CD4-positive, alpha-beta memory T cell (primary cell): ENCODE data around the gene DERL2. TPM values are rescaled to one million over a fixed set of nuclear protein-coding genes. Genes with fewer than 3 reads are reported as not detected.

Experiments used
- CTCF ChIA-PET: fragments of 350-600 bp; sonication (Branson Sonifier 250); formaldehyde crosslinking; loops from one replicate; lab custom pipeline; 2021; ENCODE audit warnings: inconsistent platforms; ENCODE audit not compliant: partially characterized antibody; lab: Charles Lee
- POLR2A ChIA-PET: fragments of 350-600 bp; sonication (Branson Sonifier 250); formaldehyde crosslinking; loops from one replicate; lab custom pipeline; 2021; ENCODE audit not compliant: partially characterized antibody; lab: Charles Lee
- DNase-seq, 5 donors: peaks; one replicate each; pipeline versions ENCODE4 v3.0.0 to v3.0.0-alpha.2; 2020 to 2022; ENCODE audit warnings: mixed read lengths in 1 of 5
- H3K27ac ChIP-seq: one replicate; pipeline ENCODE4 v1.7.0; 2013; ENCODE audit warnings: low read depth, low read length
- H3K27me3 ChIP-seq: 2 replicates; pipeline ENCODE4 v1.7.0; 2013; ENCODE audit warnings: mild to moderate bottlenecking, low read length, moderate library complexity; ENCODE audit not compliant: insufficient read depth
- H3K36me3 ChIP-seq: 2 replicates; pipeline ENCODE4 v1.7.0; 2013; ENCODE audit warnings: mild to moderate bottlenecking, low read length, moderate library complexity; ENCODE audit not compliant: insufficient read depth
- H3K4me1 ChIP-seq: 2 replicates; pipeline ENCODE4 v1.7.0; 2013; ENCODE audit warnings: mild to moderate bottlenecking, low read length, moderate library complexity; ENCODE audit not compliant: insufficient read depth
- H3K4me3 ChIP-seq, 2 donors: one replicate each; pipeline ENCODE4 v1.7.0; 2013; ENCODE audit warnings: low read length in 2 of 2, mild to moderate bottlenecking in 1 of 2
- H3K9me3 ChIP-seq, 2 donors: one replicate each; pipeline ENCODE4 v1.7.0; 2013; ENCODE audit warnings: low read length in 2 of 2, control low read depth in 1 of 2; ENCODE audit not compliant: control insufficient read depth in 1 of 2
- H3K27ac Mint-ChIP-seq, 7 donors: one replicate each; pipeline ENCODE4 v1.8.0; 2020 to 2021; ENCODE audit warnings: mixed read lengths in 7 of 7, mild to moderate bottlenecking in 6 of 7, inconsistent platforms in 3 of 7, moderate library complexity in 3 of 7
- H3K27me3 Mint-ChIP-seq, 2 donors: one replicate each; pipeline ENCODE4 v1.8.0; 2020 to 2021; ENCODE audit warnings: mixed read lengths in 2 of 2
- H3K36me3 Mint-ChIP-seq, 2 donors: one replicate each; pipeline ENCODE4 v1.8.0; 2020 to 2021; ENCODE audit warnings: mixed read lengths in 2 of 2, inconsistent platforms in 1 of 2, mild to moderate bottlenecking in 1 of 2
- H3K4me1 Mint-ChIP-seq, 4 donors: one replicate each; pipeline ENCODE4 v1.8.0; 2020 to 2021; ENCODE audit warnings: mixed read lengths in 4 of 4, mild to moderate bottlenecking in 1 of 4
- H3K4me3 Mint-ChIP-seq, 8 donors: one replicate each; pipeline ENCODE4 v1.8.0; 2020 to 2021; ENCODE audit warnings: mixed read lengths in 8 of 8, mild to moderate bottlenecking in 7 of 8, moderate library complexity in 6 of 8, inconsistent platforms in 3 of 8
- H3K9me3 Mint-ChIP-seq, 8 donors: one replicate each; pipeline ENCODE4 v1.8.0; 2020 to 2021; ENCODE audit warnings: mixed read lengths in 8 of 8, mild to moderate bottlenecking in 5 of 8, inconsistent platforms in 3 of 8, moderate library complexity in 1 of 8
- intact Hi-C: fragments of 100-400 bp; cut with micrococcal nuclease; formaldehyde crosslinking; loops from one replicate; pipeline ENCODE4 v1.15.1; 2023
- polyA plus RNA-seq, 2 donors: library from polyadenylated mRNA; unstranded; fragments of 300-500 nt; fragmentation: Illumina TruSeq; gene quantifications; one replicate each; pipeline ENCODE4 v1.2.3, GENCODE V29; 2021
- total RNA-seq, 2 experiments: library from RNA; stranded (reverse); gene quantifications; one replicate each; pipeline ENCODE4 v1.2.3, GENCODE V29; 2021

The DERL2 gene
- total and polyA plus RNA-seq, 4 experiments from 2014 or later = 66.2 to 95.9 (median 85.6) TPM

DNA sequence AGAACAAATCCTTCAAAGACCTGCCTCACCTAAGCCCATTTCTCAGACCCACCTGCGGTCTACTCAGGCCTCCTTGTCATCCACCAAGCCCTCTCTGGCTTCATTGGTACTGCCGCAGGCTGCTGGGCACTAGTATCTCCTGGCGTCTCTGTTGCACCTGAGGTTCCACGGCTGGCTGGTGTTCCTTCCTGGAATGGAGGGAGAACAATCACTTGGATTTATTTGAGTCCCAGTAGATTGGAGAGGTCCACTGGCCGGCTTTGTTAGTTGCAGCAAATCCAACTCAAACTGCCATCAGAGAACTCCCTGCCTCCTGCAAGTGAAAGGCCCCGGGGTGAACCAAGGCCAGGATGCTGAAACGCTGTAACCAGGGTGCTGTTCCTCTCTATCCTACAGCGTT is 15.7 kb upstream of the DERL2 start:
- Histone ChIP-seq H3K27me3 (no peaks in the 10 kb centered on the region), H3K9me3 (no peaks in the 10 kb centered on the region), H3K4me3 (no peak overlapping the region), H3K36me3 (peaks cover 4% of the 10 kb centered on the region), H3K27ac (peak overlapping the region; percentile 55), H3K4me1 (peaks cover 12% of the 10 kb centered on the region)
- POLR2A ChIA-PET = interaction anchor here (1.4 to 3.1 kb wide), 4 partner anchors 10 to 1865 kb away, joined by 4 to 50 read pairs (median 8); partner anchors contain the start of genes CTNS, DERL2, MIS12 and SHPK
- no peak for DNase-seq
- Mint-ChIP-seq H3K4me1 (peaks cover 10 to 30% (median 20%) of the 10 kb centered on the region in 4 donors), H3K27ac (peak overlapping the region; percentile 73 to 91 (median 85)), H3K9me3 (peaks cover 0 to 4% (median 0%) of the 10 kb centered on the region in 8 donors), H3K27me3 (no peaks in the 10 kb centered on the region), H3K36me3 (peaks cover 19 to 28% of the 10 kb centered on the region in 2 donors), H3K4me3 (peak overlapping the region; percentile 43 to 89 (median 71))
- intact Hi-C loops = loop anchor here (1.0 kb wide), 1 partner anchor 15 kb away; the partner anchor contains the start of genes DERL2 and MIS12
- CTCF ChIA-PET = interaction anchor here (0.8 kb wide), 1 partner anchor 21 kb away, joined by 3 read pairs; no protein-coding TSS in a partner anchor

GRCh38 chr17:5500589-5501391 is 14.8 kb upstream of the DERL2 start:
- no peaks in the 10 kb centered on the region for H3K27me3 Mint-ChIP-seq
- H3K27me3 ChIP-seq = no peaks in the 10 kb centered on the region
- H3K36me3 Mint-ChIP-seq = peaks cover 14 to 25% of the 10 kb centered on the region in 2 donors
- peak overlapping the region; percentile 87 to 98 (median 94) for H3K4me3 Mint-ChIP-seq
- peak; percentile 74 to 89 (median 80) for DNase-seq
- no peaks in the 10 kb centered on the region for H3K9me3 ChIP-seq
- peak overlapping the region in 1 of 2 donors; percentile 55 for H3K4me3 ChIP-seq
- peaks cover 10 to 30% (median 20%) of the 10 kb centered on the region in 4 donors for H3K4me1 Mint-ChIP-seq
- H3K4me1 ChIP-seq = peaks cover 12% of the 10 kb centered on the region
- POLR2A ChIA-PET = interaction anchor here (0.6 to 3.1 kb wide), 8 partner anchors 9 to 1864 kb away, joined by 3 to 50 read pairs (median 4); partner anchors contain the start of genes CTNS, DERL2, MIS12 and NLRP1
- peak overlapping the region; percentile 55 for H3K27ac ChIP-seq
- CTCF ChIA-PET = interaction anchor here (0.8 kb wide), 1 partner anchor 20 kb away, joined by 3 read pairs; no protein-coding TSS in a partner anchor
- peaks cover 4% of the 10 kb centered on the region for H3K36me3 ChIP-seq
- peak overlapping the region; percentile 77 to 97 (median 95) for H3K27ac Mint-ChIP-seq
- intact Hi-C loops = loop anchor here (1.0 kb wide), 1 partner anchor 14 kb away; the partner anchor contains the start of genes DERL2 and MIS12
- H3K9me3 Mint-ChIP-seq = peaks cover 0 to 4% (median 0%) of the 10 kb centered on the region in 8 donors

- no peaks in the 10 kb centered on the region for H3K9me3 ChIP-seq
- H3K9me3 Mint-ChIP-seq = peaks cover 0 to 4% (median 0%) of the 10 kb centered on the region in 8 donors
- H3K36me3 ChIP-seq = peaks cover 4% of the 10 kb centered on the region
- H3K4me3 ChIP-seq = peak overlapping the region in 1 of 2 donors; percentile 55
- no peaks in the 10 kb centered on the region for H3K27me3 Mint-ChIP-seq
- H3K27me3 ChIP-seq = no peaks in the 10 kb centered on the region
- peak overlapping the region; percentile 87 to 98 (median 94) for H3K4me3 Mint-ChIP-seq
- intact Hi-C loops = no loop called here
- H3K4me1 ChIP-seq = peaks cover 12% of the 10 kb centered on the region
- peak in 1 of 5 donors; percentile 23 for DNase-seq
- ChIA-PET POLR2A (interaction anchor here (0.5 to 3.1 kb wide), 7 partner anchors 8 to 93 kb away, joined by 3 to 50 read pairs (median 4); partner anchors contain the start of genes DERL2, MIS12, NUP88 and RPAIN), CTCF (no interaction called here)
- H3K27ac ChIP-seq = peak overlapping the region; percentile 55
- H3K27ac Mint-ChIP-seq = peak overlapping the region; percentile 77 to 97 (median 95)
- H3K36me3 Mint-ChIP-seq = peaks cover 11 to 20% of the 10 kb centered on the region in 2 donors
- H3K4me1 Mint-ChIP-seq = peaks cover 10 to 30% (median 20%) of the 10 kb centered on the region in 4 donors
Observed at GRCh38 chr17:5500247-5500588, 14.2 kb upstream of the DERL2 start.

DNA sequence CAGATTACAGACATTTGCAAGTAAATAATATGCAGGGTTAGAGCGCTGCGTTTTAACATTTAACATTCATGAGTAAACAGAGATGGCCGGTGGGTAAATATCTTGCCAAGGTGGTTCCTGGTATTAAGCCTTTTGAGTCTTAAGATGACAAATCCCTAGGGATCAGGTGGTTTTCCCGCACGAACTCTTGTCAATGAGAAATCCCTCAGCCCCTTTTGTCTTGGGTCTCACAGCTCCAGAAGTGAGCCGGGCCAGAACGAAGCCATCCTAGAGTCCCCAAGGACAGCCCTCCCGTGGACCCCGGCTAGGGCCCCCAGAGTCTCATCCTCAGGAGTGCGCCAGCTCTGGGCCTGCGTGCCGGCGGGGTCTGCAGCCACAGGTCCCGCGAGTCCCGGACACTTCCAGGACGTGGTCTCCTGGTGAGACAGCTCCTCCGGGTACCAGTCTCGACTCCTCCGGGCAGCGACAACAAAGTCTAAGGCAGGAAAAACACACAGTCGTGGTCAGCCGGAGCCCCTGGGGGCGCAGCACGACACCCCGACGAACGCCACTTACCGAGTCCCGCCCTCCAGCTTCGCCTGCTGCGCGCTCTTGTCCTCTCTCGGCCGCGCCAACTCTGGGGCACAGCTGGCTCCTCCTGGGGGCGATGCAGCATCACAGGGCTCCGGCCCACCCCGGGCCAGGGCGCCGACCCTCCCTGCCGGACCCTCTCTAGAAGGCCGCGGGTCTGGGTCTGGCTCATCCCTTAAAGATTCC is 13.7 kb upstream of the DERL2 start:
- H3K27me3 Mint-ChIP-seq = no peaks in the 10 kb centered on the region
- intact Hi-C loops = no loop called here
- Histone ChIP-seq H3K36me3 (peaks cover 4% of the 10 kb centered on the region), H3K9me3 (no peaks in the 10 kb centered on the region), H3K4me3 (peak overlapping the region in 1 of 2 donors; percentile 55), H3K4me1 (peaks cover 12% of the 10 kb centered on the region), H3K27ac (peak overlapping the region; percentile 55), H3K27me3 (no peaks in the 10 kb centered on the region)
- H3K36me3 Mint-ChIP-seq = peaks cover 11 to 20% of the 10 kb centered on the region in 2 donors
- DNase-seq = no peak
- peaks cover 0 to 2% (median 0%) of the 10 kb centered on the region in 8 donors for H3K9me3 Mint-ChIP-seq
- H3K4me1 Mint-ChIP-seq = peaks cover 10 to 30% (median 20%) of the 10 kb centered on the region in 4 donors
- ChIA-PET CTCF (no interaction called here), POLR2A (interaction anchor here (0.5 to 3.1 kb wide), 7 partner anchors 8 to 94 kb away, joined by 3 to 50 read pairs (median 4); partner anchors contain the start of genes DERL2, MIS12, NUP88 and RPAIN)
- peak overlapping the region in 7 of 8 donors; percentile 91 to 98 (median 96) for H3K4me3 Mint-ChIP-seq
- H3K27ac Mint-ChIP-seq = peak overlapping the region in 2 of 7 donors; percentile 77 to 97

DNA sequence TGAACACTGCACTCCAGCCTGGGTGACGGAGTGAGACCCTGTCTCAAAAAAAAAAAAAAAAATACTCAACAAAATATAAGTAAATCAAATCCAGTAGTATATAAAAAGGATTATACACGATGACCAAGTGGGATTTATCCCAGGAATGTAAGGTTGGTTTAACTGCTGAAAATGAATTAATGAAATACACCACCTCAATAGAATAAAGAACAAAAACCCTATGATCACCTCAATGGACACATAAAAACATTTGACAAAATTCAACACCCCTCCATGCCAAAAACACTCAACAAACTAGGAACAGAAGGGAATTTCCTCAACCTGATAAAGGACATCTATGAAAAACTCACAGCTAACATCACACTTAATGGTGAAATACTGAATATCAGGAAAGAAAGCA is 7.0 kb upstream of the DERL2 start:
- Histone ChIP-seq H3K4me1 (peaks cover 5% of the 10 kb centered on the region), H3K36me3 (peaks cover 6% of the 10 kb centered on the region), H3K27ac (no peak overlapping the region), H3K27me3 (no peaks in the 10 kb centered on the region), H3K4me3 (no peak overlapping the region), H3K9me3 (no peaks in the 10 kb centered on the region)
- peaks cover 7 to 12% (median 11%) of the 10 kb centered on the region in 4 donors for H3K4me1 Mint-ChIP-seq
- intact Hi-C loops = no loop called here
- H3K27me3 Mint-ChIP-seq = no peaks in the 10 kb centered on the region
- peaks cover 0 to 2% (median 0%) of the 10 kb centered on the region in 8 donors for H3K9me3 Mint-ChIP-seq
- H3K4me3 Mint-ChIP-seq = no peak overlapping the region
- CTCF ChIA-PET = no interaction called here
- POLR2A ChIA-PET = interaction anchor here (3.0 kb wide), 1 partner anchor 8 kb away, joined by 11 read pairs; a partner anchor contains a TSS
- peaks cover 11 to 24% of the 10 kb centered on the region in 2 donors for H3K36me3 Mint-ChIP-seq
- H3K27ac Mint-ChIP-seq = peak overlapping the region in 1 of 7 donors; percentile 31
- DNase-seq = no peak

- Mint-ChIP-seq H3K27ac (peak overlapping the region in 3 of 7 donors; percentile 24 to 88 (median 83)), H3K9me3 (peaks cover 0 to 2% (median 0%) of the 10 kb centered on the region in 8 donors), H3K27me3 (no peaks in the 10 kb centered on the region), H3K4me1 (peaks cover 22 to 50% (median 36%) of the 10 kb centered on the region in 4 donors), H3K4me3 (peak overlapping the region in 2 of 8 donors; percentile 16 to 79), H3K36me3 (peaks cover 15 to 49% of the 10 kb centered on the region in 2 donors)
- Histone ChIP-seq H3K36me3 (peaks cover 9% of the 10 kb centered on the region), H3K4me1 (peaks cover 35% of the 10 kb centered on the region), H3K27me3 (no peaks in the 10 kb centered on the region), H3K4me3 (no peak overlapping the region), H3K27ac (no peak overlapping the region), H3K9me3 (no peaks in the 10 kb centered on the region)
- DNase-seq = no peak
- CTCF ChIA-PET = no interaction called here
- POLR2A ChIA-PET = interaction anchor here (4.4 to 6.1 kb wide), 2 partner anchors 11 to 95 kb away, joined by 25 to 50 read pairs; partner anchors contain the start of gene NLRP1
- intact Hi-C loops = loop anchor here (5.0 kb wide), 1 partner anchor 954 kb away; the partner anchor contains the start of gene PIMREG
Observed at GRCh38 chr17:5488752-5489151, 2.8 kb upstream of the DERL2 start.
